HS-5 (cell line): ENCODE results near the gene BAG2.

Experiments used
- DNase-seq: peaks from one replicate; pipeline ENCODE4 v3.0.0-alpha.2; 2012; ENCODE audit warnings: low read depth

The BAG2 gene

GRCh38 chr6:57172136-57173055 is at the start of gene BAG2:
TSS of gene BAG2 (plus strand) at chr6:57172326. CDS start at chr6:57172698, 372 bp downstream.
- DNase-seq, result peak; percentile 72

- no peak for DNase-seq
Observed at GRCh38 chr6:57123111-57123510, 49.0 kb upstream of the BAG2 start.

GRCh38 chr6:57127763-57128162 is 44.4 kb upstream of the BAG2 start:
- no peak for DNase-seq

- DNase-seq, result no peak
Observed at GRCh38 chr6:57130661-57131177, 41.4 kb upstream of the BAG2 start.

DNA sequence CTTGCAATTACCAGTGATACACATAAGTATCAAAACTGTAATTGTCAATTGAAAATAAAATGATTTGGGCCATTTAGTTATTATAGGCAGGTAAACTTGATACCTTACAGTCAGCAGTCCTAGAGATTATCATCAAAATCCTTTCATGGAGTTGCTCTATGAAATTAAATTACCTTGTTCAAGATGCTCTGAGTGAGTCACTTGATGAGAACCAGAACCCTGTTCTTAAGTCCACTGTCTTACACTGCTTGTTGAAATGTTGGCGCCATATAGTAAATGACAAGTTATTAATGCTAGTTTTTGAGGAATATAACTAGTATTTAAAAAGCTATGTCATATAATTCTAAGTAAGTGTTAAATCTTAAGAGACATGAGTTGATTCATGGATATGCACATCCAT is 37.2 kb upstream of the BAG2 start:
- no peak for DNase-seq

DNA sequence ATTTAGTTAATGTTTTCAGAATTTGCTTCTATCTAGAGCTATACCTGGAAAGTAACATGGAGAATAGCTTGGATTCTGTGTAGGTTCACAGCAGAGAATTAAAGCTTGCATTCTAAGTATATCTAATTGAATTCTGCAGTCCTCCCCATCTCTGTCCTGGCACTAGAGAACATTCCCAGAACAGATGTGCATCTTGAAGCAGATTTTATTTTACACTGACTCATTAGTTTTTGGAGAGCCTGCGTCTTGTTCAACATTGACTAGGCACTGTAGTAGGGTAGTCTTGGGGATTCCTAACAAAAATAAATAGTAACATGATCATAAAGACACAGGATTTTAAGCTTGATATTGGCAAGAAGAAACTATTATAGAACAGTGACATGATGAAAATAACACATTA is 36.2 kb upstream of the BAG2 start:
- no peak for DNase-seq

GRCh38 chr6:57137350-57137749 is 34.8 kb upstream of the BAG2 start:
- no peak for DNase-seq

DNA sequence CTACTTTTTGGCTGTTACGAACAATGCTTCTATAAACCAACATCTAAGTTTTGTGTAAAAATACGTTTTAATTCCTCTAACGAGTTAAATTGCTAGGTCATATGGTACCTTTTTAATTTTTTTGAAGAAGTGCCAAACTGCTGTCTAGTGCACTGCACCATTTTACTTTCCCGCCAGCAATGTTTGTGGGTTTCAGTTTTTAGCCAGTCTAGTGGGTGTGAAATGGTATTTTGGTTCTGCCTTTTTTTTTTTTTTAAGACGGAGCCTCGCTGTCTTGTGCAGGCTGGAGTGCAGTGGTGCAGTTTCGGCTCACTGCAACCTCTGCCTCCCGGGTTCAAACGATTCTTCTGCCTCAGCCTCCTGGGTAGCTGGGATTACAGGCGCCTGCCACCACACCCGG is 34.1 kb upstream of the BAG2 start:
- DNase-seq, result no peak

DNA sequence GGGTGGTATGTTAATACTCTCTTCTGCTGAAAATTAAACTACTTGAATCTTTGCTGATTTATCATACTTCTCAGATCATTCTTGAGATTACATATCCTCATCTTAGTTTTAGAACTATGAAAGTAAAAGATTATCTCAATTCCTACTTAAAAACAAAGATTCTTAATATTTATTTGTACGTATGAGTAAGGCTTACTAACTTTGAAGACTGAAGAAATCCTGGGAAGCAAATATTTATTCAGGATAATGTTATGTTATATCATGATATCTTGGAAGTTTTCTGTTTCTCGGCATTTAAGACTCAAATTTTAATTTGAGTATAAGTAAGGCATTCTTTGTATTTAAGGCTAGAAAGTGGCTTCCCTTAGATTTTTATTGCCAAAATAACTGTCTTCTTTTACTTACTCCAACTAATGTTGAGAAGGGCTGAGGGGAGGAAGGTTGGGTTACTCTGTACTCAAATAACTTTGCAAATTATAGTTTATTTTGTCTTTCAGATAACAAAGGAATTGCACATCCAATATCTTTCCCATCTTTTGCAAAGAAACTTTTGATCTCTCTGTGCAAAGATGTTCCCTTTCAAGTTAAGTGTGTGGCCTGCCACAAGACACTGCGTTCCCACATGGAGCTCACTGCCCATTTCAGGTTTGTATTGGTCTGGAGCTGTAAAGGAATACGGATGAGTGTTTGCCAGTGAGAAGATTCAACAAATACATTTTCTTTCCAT is 30.5 kb upstream of the BAG2 start:
- no peak for DNase-seq

- no peak for DNase-seq
Observed at GRCh38 chr6:57142178-57142525, 30.0 kb upstream of the BAG2 start.

DNA sequence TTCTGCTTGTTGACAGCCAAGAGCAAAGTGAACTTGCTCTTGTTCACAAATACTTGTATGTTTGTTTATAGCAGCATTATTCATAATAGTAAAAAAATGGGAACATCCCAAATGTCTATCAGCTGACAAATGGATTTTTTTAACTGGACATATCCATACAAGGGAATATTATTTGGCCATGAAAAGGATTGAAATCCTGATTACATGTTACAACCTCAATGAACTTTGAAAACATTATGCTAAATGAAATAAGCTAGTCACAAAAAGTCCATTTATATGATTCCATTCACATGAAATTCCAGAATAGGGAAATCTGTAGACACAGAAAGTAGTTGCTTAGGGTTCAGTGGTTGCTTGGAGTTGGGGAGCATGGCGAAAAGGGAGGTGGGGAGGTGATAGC is 28.4 kb upstream of the BAG2 start:
- DNase-seq, result no peak

GRCh38 chr6:57147401-57147800 is 24.7 kb upstream of the BAG2 start:
- no peak for DNase-seq

DNA sequence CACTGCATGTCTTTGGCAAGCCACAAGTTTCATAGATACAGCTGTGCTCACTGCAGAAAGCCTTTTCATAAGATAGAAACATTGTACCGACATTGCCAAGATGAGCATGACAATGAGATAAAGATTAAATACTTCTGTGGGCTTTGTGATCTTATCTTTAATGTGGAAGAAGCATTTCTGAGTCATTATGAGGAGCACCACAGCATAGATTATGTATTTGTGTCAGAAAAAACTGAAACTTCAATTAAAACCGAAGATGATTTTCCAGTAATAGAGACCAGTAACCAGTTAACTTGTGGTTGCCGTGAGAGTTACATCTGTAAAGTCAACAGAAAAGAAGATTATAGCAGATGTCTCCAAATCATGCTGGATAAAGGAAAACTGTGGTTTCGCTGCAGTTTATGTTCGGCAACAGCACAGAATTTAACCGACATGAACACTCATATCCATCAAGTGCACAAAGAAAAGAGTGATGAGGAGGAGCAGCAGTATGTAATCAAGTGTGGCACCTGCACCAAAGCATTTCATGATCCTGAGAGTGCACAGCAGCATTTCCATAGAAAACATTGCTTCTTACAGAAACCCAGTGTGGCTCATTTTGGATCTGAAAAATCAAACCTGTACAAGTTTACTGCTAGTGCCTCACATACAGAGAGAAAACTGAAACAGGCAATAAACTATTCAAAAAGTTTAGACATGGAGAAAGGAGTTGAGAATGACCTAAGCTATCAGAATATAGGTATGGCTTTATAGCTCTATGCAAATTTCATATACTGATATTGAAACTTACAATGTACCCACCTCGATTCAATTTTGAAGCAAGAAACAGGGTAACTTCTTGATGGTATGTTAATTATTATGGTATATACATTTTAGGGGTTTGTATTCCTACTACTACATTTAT is 23.9 kb upstream of the BAG2 start:
- DNase-seq, result no peak

DNA sequence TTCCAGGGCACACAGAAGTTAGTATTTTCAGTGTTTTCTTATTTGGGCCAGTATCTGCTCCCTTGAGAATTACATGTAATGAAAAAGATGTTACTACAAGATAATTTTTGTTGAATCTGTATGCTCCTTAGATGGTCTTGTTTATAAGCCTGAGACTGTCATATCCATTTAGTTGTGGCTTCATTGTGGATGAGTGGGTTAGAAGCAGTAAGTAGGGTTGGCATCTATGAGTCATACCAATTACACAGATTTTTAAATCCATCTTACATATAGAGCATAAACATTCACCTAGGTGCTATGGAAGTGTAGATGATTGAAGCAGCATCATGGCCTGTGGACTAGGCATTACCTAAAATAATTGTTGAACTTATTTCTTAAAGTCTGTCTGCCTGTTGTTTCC is 13.5 kb upstream of the BAG2 start:
- DNase-seq, result peak; percentile 26

- DNase-seq, result no peak
Observed at GRCh38 chr6:57159127-57159526, 13.0 kb upstream of the BAG2 start.

DNA sequence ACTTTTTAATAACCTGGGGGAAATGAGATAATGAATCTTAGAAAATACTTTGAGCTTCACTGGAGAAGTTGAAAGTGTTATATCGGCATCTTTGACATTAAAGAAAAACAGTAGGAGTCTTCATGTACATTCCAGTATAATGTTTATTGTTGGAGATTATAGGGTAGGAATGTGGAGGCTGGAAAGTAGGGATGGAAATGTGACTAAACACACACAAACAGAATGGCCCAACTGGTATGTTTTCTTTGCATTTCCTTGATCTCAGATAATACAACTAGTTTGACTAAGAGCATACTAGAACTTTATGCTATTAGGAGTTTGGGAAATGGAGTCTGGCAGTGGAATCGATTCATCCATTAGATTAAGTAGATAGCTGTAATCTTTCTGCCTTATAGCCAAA is 10.1 kb upstream of the BAG2 start:
- DNase-seq, result no peak

DNA sequence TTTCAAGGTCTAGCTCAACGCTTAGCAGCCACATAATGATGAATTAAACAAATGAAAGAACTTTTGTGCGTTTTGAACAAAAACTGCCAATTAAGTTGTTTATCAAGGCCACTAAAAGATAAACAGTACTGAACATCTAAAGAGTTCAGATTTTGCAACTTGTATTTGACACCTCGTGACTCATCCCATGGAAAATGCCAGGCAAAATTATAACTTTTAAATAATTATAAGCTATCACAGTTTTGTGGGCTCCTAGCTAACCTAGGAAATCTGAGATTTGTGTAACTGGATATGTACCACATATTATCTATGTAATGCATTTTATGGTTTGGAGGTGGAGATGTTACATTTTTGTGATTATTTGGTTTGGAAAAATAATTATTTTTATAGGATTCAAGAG is 9.6 kb upstream of the BAG2 start:
- DNase-seq, result no peak

- DNase-seq, result no peak
Observed at GRCh38 chr6:57163956-57164355, 8.2 kb upstream of the BAG2 start.

DNA sequence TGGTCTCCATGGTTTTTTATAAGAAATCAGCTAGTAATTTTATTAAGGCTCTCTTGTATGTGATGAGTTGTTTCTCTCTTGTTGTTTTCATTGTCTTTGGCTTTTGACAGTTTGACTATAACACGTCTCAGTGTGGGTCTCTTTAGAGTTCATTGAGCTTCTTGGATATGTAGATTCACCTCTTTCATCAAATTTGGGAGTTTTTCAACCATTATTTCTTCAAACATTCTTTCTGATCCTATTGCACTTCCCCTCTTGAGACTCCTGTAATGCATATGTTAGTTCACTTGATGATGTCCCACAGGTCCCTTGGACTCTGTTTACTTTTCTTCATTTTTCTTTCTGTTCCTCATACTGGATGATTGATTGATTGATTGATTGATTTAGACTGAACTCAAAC is 7.0 kb upstream of the BAG2 start:
- DNase-seq, result no peak

- peak; percentile 20 for DNase-seq
Observed at GRCh38 chr6:57173056-57173885, 1.1 kb downstream of the BAG2 start.

- DNase-seq, result peak; percentile 68
Observed at GRCh38 chr6:57173886-57174510, 1.9 kb downstream of the BAG2 start.
